Spleen (tissue), 7 donors: ENCODE results near the gene WDR81.
"Not testable (repeated sequence)": the region's sequence is repeated elsewhere in the genome, so short reads cannot be mapped to it uniquely, and the experiment has no call there.

Source experiments
- CTCF ChIP-seq, 11 experiments: fragments of 200-600 bp in 7 of 11; fragments of 450-650 bp in 4 of 11; sonication (generic) in 4 of 11; IDR thresholded peaks in 8 of 11; conservative IDR thresholded peaks in 3 of 11; 1 replicate in 7 of 11; 2 replicates in 4 of 11; pipeline versions ENCODE4 v1.4.0 to v1.8.0; 2016 to 2021; ENCODE audit warnings: antibody characterized with exemption in 11 of 11, inconsistent platforms in 4 of 11, mild to moderate bottlenecking in 1 of 11
- POLR2A ChIP-seq, 3 donors: fragments of 450-650 bp; IDR thresholded peaks; one replicate each; pipeline ENCODE4 v1.5.1; 2017; ENCODE audit warnings: antibody characterized with exemption in 3 of 3, mild to moderate bottlenecking in 1 of 3
- donor health status: DM: no; HTN: no; CAD: no; lungs with moderate emphysema.
- donor health status: DM: no; HTN: no; CAD: no.
- donor health status: DM: no; HTN: no; CAD: no.

GRCh38 chr17:1688405-1688804 lies 36.1 kb upstream of the WDR81 start:
- TF ChIP-seq CTCF (IDR thresholded peaks at IDR 0.05 in 8 of 11, conservative IDR thresholded peaks at IDR 0.05 in 3 of 11); POLR2A (IDR thresholded peaks at IDR 0.05): not testable (repeated sequence)
